Stimulated activated CD4-positive, alpha-beta T cell treated with anti-CD3 and anti-CD28 coated beads, Interleukin-2, amount 100 ng/mL, for 24 hours (primary cell): Measurements from ENCODE around the gene AP2M1.

ENCODE experiments used
- DNase-seq, 2 donors: peaks; one replicate each; pipeline ENCODE4 v3.0.0-alpha.2; 2020

Gene AP2M1

DNA sequence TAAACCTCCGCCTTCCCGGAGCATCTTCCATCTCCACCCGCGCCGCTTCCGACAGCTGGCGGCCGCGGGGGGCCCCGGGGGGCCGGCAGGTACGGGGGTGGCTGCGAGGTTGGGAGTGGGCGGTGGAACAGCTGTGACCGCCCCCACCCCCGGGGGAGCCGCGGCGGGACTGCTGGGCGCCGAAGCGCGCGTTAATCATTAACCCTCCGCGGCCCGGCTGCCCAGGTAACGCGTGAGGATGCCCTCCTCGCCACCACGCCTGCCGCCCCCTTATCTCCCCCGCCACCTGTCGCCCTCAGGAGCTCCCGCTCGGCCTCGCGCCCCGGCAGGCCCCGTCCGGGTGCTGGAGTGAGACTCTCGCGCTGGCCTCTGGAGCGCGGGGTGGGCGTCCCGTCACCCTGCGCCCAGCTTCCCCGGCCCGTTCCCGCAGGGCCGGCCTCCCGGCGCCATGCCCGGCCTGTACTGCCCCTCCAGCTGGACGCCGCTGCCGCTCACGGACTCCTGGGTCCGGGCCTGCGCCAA, 55.5 kb downstream of the AP2M1 start:
- no peak for DNase-seq

DNA sequence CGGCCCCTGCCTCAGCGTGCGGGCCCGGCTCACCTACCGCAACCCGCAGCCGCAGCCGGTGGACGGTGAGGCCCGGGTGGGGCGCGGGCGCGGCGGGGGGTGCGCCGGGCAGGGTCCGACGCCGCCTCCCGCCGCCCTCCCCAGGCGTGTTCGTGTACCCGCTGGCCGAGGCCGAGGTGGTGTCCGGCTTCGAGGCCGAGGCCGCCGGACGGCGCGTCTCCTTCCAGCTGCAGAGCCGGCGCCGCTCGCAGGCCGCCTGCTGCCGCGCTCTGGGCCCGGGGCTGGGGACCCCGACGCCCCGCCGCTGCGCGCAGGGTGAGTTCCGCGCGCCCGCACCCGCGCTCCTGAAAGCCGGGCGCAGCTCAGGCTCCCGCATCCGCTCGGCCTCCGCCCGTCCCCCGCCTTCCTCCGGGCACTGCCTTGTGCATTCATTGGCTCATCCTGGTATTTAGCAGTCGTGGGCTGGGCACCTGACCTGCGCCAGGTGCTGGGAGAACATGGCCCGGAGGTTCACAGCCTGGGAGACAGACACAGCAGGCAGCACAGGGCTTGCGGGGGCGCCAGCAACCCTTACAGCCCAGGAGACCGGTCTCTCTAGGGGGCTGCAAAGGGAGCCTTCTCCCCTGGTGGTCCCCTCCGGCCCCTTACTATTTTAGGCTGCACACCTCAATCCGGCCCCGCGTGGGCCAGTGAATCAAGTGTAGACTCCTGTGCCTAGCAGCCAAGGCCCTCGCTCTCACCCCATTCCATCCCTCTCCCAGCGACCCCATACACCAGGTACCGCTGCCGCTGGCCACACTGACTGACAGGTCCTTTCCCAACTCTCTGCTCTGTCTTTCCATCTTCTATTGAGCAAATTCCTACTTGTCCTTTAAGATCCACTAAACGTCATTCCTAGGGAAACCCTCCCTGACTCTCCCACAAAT, 56.2 kb downstream of the AP2M1 start:
- no peak for DNase-seq

DNA sequence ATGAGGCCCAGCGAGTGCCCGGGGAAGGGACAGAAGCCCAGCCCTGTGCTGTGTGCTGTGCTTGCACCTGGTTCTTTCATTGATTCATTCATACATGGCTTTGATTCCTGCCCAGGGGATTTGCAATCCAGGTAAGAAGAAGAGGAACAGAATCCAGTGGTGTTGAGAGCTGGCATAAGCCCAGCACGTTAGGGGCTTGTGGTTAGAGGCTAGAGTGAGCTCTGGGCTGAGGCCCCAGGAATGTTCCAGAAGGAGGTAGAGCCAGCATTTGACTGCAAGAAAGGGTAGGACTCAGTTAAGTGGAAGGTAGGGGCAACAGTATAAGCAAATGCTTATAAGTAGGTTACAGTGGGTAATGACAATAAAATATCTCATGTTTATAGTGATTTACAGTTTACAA, 57.0 kb downstream of the AP2M1 start:
- DNase-seq: no peak

GRCh38 chr3:184233127-184233843, 58.6 kb downstream of the AP2M1 start:
- DNase-seq: no peak
